Smooth muscle cell (in vitro differentiated cells): ENCODE measurements around the gene WWOX. TPM values are rescaled to one million over a fixed set of nuclear protein-coding genes. Genes with fewer than 3 reads are reported as not detected.

Source experiments
- DNase-seq: peaks from one replicate; lab custom pipeline; 2025; ENCODE audit not compliant: unreplicated experiment; lab: John Stamatoyannopoulos, UW
- H2AFZ ChIP-seq: fragments of 200-600 bp; sonication (generic); 2 replicates; pipeline ENCODE4 v1.6.0; 2016; ENCODE audit warnings: antibody characterized with exemption, low read depth, mild to moderate bottlenecking
- H3F3A ChIP-seq: fragments of 200-600 bp; sonication (generic); 2 replicates; pipeline ENCODE4 v1.6.0; 2017; ENCODE audit warnings: antibody characterized with exemption, low read depth
- H3K27ac ChIP-seq: fragments of 200-600 bp; sonication (generic); 2 replicates; pipeline ENCODE4 v1.5.1; 2016; ENCODE audit warnings: low read depth, mild to moderate bottlenecking
- H3K27me3 ChIP-seq: fragments of 200-600 bp; sonication (generic); 2 replicates; pipeline ENCODE4 v1.6.1; 2016; ENCODE audit warnings: low read depth, mild to moderate bottlenecking
- H3K36me3 ChIP-seq: fragments of 200-600 bp; sonication (generic); 2 replicates; pipeline ENCODE4 v1.5.1; 2016; ENCODE audit warnings: low read depth
- H3K4me1 ChIP-seq: fragments of 200-600 bp; sonication (generic); 2 replicates; pipeline ENCODE4 v1.5.1; 2016; ENCODE audit warnings: low read depth
- H3K4me2 ChIP-seq: fragments of 200-600 bp; sonication (generic); 2 replicates; pipeline ENCODE4 v1.6.0; 2016; ENCODE audit warnings: mild to moderate bottlenecking
- H3K4me3 ChIP-seq: fragments of 200-600 bp; sonication (generic); 2 replicates; pipeline ENCODE4 v1.5.1; 2016; ENCODE audit warnings: mild to moderate bottlenecking
- H3K79me2 ChIP-seq: fragments of 200-600 bp; sonication (generic); 2 replicates; pipeline ENCODE4 v1.6.0; 2016; ENCODE audit warnings: low read depth, mild to moderate bottlenecking
- H3K9ac ChIP-seq: fragments of 200-600 bp; sonication (generic); 2 replicates; pipeline ENCODE4 v1.6.0; 2016; ENCODE audit warnings: low read depth
- H3K9me3 ChIP-seq: fragments of 200-600 bp; sonication (generic); replicated peaks from 2 replicates; pipeline ENCODE4 v1.5.1; 2016; ENCODE audit warnings: low read depth
- H4K20me1 ChIP-seq: fragments of 200-600 bp; sonication (generic); 2 replicates; pipeline ENCODE4 v1.6.0; 2016; ENCODE audit warnings: low read depth
- WGBS: methylation state at CpG from one replicate; pipeline ENCODE4 v1.1.7; 2016; ENCODE audit warnings: low lambda C conversion rate; 5-methylcytosine and 5-hydroxymethylcytosine counted together
- polyA plus RNA-seq: library from polyadenylated mRNA; unstranded; fragments of >200 nt; fragmentation: Nextera tagmentation; extraction: Ambion mirVana; gene quantifications from 2 replicates; pipeline ENCODE4 v1.2.1, GENCODE V29; 2016
- total RNA-seq: library from RNA; depleted of rRNA; stranded (reverse); fragments of >200 nt; gene quantifications from 2 replicates; pipeline ENCODE4 v1.2.3, GENCODE V29; 2014
- TF ChIP-seq, protein P1 (sequence below): fragments of 200-600 bp; sonication (generic); IDR thresholded peaks from 2 replicates; pipeline ENCODE4 v1.5.1; 2017; ENCODE audit warnings: borderline replicate concordance, mild to moderate bottlenecking, antibody characterized with exemption; ENCODE audit not compliant: insufficient read depth, poor library complexity, severe bottlenecking

Gene WWOX
- total and polyA plus RNA-seq, 2 experiments from 2014 or later, result 7.5 to 14.0 TPM

DNA sequence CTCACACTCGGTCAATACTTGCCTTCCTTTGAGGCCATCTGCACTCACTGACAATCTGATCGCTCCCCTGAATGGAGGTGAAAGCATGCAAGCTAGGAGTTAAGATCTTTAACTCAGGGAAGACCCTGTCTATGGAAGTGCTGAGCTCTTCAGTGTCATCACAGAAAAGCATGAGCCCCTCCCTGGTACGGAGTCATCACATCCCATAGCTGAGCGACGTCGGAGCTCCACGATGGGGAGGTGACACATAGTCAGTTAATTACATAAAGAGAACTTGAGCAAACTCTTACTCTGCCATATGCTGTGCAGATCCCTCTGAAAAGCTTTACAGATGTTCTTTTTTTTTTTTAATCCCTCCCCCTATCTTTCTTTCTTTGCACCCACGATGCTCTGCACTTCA is 463.2 kb downstream of the WWOX start:
- no peak overlapping the region for H3K9ac ChIP-seq
- H3K36me3 ChIP-seq, result no peaks in the 10 kb centered on the region
- H3K27ac ChIP-seq, result no peak overlapping the region
- no peaks in the 10 kb centered on the region for H4K20me1 ChIP-seq
- DNase-seq, result no peak
- WGBS, result 78% methylated on average over 8 of the region's 8 CpGs
- H3K27me3 ChIP-seq, result no peaks in the 10 kb centered on the region
- no peaks in the 10 kb centered on the region for H3K9me3 ChIP-seq
- no peaks in the 10 kb centered on the region for H3K4me1 ChIP-seq
- no peak overlapping the region for H2AFZ ChIP-seq
- TF ChIP-seq, protein P1, sequence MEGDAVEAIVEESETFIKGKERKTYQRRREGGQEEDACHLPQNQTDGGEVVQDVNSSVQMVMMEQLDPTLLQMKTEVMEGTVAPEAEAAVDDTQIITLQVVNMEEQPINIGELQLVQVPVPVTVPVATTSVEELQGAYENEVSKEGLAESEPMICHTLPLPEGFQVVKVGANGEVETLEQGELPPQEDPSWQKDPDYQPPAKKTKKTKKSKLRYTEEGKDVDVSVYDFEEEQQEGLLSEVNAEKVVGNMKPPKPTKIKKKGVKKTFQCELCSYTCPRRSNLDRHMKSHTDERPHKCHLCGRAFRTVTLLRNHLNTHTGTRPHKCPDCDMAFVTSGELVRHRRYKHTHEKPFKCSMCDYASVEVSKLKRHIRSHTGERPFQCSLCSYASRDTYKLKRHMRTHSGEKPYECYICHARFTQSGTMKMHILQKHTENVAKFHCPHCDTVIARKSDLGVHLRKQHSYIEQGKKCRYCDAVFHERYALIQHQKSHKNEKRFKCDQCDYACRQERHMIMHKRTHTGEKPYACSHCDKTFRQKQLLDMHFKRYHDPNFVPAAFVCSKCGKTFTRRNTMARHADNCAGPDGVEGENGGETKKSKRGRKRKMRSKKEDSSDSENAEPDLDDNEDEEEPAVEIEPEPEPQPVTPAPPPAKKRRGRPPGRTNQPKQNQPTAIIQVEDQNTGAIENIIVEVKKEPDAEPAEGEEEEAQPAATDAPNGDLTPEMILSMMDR, result no peak
- H3F3A ChIP-seq, result no peaks in the 10 kb centered on the region
- H3K4me3 ChIP-seq, result no peak overlapping the region
- no peak overlapping the region for H3K4me2 ChIP-seq
- H3K79me2 ChIP-seq, result no peaks in the 10 kb centered on the region

DNA sequence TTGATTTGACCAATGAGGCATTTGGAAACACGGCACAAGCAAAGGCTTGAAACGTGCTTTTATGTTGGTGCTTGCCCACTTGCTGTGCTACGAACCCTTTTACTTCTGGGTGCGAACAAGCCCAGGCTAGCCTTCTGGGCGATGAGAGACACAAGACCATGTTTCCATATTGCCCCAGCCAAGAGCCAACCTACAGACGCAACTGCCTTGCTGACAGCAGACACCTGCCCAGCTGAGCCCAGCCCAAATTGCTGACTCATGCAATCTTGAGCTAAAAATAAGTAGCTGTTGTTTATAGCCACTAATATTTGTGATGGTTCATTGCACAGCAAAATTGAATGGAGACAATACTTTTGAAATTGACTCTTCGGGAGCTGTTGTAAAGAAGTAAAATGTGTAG is 464.5 kb downstream of the WWOX start:
- Histone ChIP-seq H3K4me3 (no peak overlapping the region), H3K27me3 (peaks cover 3% of the 10 kb centered on the region), H3K79me2 (no peaks in the 10 kb centered on the region), H3K9me3 (no peaks in the 10 kb centered on the region), H3K9ac (no peak overlapping the region), H3K27ac (no peak overlapping the region), H3K4me1 (no peaks in the 10 kb centered on the region), H3F3A (no peaks in the 10 kb centered on the region), H2AFZ (no peak overlapping the region), H4K20me1 (no peaks in the 10 kb centered on the region), H3K4me2 (no peak overlapping the region), H3K36me3 (no peaks in the 10 kb centered on the region)
- WGBS, result 92% methylated on average over 7 of the region's 7 CpGs
- DNase-seq, result no peak
- TF ChIP-seq, protein P1, result no peak

DNA sequence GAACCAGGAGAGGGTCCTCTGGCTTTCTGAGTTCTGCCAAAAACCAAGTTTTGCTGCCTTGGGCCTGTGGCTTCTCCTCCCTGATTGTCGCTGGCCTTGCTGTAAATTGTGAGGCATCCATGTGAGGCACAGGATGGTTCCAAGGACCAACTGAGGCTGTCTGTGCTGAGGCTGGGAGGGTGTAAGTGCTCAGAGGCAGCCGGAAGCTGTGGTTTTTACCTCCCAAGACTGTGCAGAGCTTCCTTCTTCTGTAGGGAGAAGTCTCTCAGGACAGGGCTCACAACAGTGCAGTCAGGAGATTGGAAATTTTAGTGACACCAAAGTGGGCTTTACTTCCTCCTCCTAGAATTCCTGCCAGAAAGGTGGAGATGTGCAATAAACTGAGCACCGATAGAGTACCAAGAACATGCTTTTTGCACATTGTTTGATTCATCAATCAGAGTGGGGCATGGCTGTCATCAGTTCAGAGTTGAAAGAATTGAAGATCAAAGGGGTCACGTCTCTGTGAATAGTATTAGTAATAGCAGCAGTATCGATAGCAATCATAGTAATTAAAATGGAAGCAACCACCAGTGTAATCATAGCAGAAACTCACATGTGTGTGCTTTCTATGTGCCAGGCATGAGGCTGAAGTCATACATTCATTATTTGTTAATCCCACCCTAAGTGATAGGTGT is 467.1 kb downstream of the WWOX start:
- Histone ChIP-seq H3K9ac (no peak overlapping the region), H3K79me2 (no peaks in the 10 kb centered on the region), H3K4me2 (no peak overlapping the region), H3K9me3 (no peaks in the 10 kb centered on the region), H2AFZ (no peak overlapping the region), H3K4me1 (no peaks in the 10 kb centered on the region), H3K27ac (no peak overlapping the region), H4K20me1 (no peaks in the 10 kb centered on the region), H3F3A (no peaks in the 10 kb centered on the region), H3K36me3 (no peaks in the 10 kb centered on the region), H3K4me3 (no peak overlapping the region), H3K27me3 (peaks cover 4% of the 10 kb centered on the region)
- TF ChIP-seq, protein P1, result no peak
- DNase-seq, result no peak
- 95% methylated on average over 5 of the region's 5 CpGs for WGBS
